ENCODE results near the gene PRKCE.
A peak's percentile ranks its signal among the peaks of the same experiment; 100 is the strongest.

The PRKCE gene

GRCh38 chr2:46117994-46118393 lies 466.5 kb downstream of the PRKCE start:
- in situ Hi-C loops (cut with HindIII; ENCODE audit: low pct_unique_long_range_greater_than_20kb, low sequenced_read_pairs): no loop called here
- DNase-seq (ENCODE audit: low read depth in 1 of 2, low spot score in 1 of 2): no peak
- TF ChIP-seq JUND (IDR thresholded peaks at IDR 0.05; ENCODE audit: low read depth): no peak

GRCh38 chr2:46118656-46119371 lies 467.3 kb downstream of the PRKCE start:
- TF ChIP-seq JUND (IDR thresholded peaks at IDR 0.05; ENCODE audit: low read depth): no peak
- in situ Hi-C loops (cut with HindIII; ENCODE audit: low pct_unique_long_range_greater_than_20kb, low sequenced_read_pairs): no loop called here
- DNase-seq (ENCODE audit: low read depth in 1 of 2, low spot score in 1 of 2): no peak

DNA sequence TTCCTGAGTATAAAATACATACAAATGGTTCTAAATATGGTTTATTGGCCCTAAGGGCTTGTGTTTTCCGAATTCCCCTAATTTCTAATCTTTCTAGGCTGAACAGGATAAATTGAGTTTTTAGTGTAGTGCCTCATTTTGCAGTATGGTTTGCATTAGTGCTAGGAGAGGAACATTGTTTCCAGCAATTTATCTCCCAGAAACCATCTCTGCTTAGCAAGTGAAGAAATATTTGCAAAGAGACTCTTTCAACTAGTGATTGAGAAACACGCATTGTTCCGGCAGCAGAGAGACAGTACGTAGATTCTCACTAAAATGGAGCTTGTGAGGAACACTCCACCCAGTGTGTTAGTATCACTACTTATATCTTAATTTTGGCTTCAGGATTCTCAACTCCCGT lies 468.0 kb downstream of the PRKCE start:
- no peak for DNase-seq (ENCODE audit: low read depth in 1 of 2, low spot score in 1 of 2)
- in situ Hi-C loops (cut with HindIII; ENCODE audit: low pct_unique_long_range_greater_than_20kb, low sequenced_read_pairs): no loop called here
- no peak for TF ChIP-seq JUND (IDR thresholded peaks at IDR 0.05; ENCODE audit: low read depth)

DNA sequence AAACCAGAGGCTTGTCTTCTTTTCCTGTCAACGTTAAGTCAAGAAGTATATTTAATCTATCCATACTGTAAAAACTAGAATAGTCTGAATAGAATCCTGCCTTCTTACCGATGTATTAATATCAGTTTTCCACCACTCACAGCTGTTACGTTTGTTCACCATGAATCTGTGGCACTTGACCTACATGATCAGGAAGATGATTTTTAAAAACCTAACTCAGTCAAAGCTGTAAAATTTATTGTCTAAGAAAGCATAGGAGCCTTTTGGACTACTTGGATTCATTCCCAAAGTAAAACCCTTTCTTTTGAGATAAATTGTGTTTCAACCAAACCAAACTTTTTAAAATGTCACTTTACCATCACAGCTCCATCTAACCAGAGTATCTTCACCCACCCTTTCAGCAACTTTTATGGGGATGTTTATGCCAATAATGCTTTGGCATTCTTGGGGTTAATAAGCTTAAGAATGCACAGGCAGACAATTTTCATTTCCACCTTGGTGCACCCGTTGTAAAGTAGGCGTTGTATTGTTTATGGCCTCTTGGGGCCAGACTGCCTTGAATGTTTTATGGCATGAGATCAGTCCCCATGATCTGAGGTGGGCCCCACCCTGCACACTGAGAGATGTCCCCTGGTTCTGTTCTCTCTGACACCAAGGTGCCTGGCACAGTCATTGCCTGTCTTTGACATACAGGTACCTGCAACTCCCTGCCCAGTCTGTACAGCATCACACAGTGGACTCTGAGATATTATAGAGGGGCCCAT lies 469.5 kb downstream of the PRKCE start:
- DNase-seq (ENCODE audit: low read depth in 1 of 2, low spot score in 1 of 2): no peak
- no peak for TF ChIP-seq JUND (IDR thresholded peaks at IDR 0.05; ENCODE audit: low read depth)
- in situ Hi-C loops (cut with HindIII; ENCODE audit: low pct_unique_long_range_greater_than_20kb, low sequenced_read_pairs): no loop called here

DNA sequence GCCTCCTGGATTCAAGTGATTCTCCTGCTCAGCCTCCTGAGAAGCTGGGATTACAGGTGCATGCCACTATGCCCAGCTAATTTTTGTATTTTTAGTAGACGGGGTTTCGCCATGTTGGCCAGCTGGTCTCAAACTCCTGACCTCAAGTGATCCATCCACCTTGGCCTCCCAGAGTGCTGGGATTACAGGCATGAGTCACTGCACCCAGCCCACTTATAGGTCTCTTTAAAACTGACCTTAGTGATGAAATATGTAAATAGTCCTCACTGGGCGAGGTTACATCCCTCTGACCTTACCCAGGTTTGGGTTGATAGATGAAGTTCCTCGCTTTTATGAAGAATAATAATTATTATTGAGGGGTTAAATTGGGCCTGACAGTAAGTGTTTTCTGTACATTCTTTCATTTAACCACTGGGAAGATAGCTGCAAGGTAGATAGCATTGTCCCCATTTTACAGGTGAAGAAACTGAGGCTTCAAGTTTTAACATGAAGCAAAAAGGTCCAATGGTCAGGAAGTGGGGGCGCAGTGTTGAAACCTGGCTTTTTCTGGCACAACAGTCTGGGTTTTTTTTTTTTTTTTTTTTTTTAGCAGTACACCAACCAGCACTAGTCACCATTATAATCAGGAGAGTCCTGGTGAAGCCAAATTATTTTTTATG lies 471.0 kb downstream of the PRKCE start:
- no peak for TF ChIP-seq JUND (IDR thresholded peaks at IDR 0.05; ENCODE audit: low read depth)
- no peak for DNase-seq (ENCODE audit: low read depth in 1 of 2, low spot score in 1 of 2)
- in situ Hi-C loops (cut with HindIII; ENCODE audit: low pct_unique_long_range_greater_than_20kb, low sequenced_read_pairs): no loop called here

- DNase-seq (ENCODE audit: low read depth in 1 of 2, low spot score in 1 of 2): no peak
- no peak for TF ChIP-seq JUND (IDR thresholded peaks at IDR 0.05; ENCODE audit: low read depth)
- in situ Hi-C loops (cut with HindIII; ENCODE audit: low pct_unique_long_range_greater_than_20kb, low sequenced_read_pairs): no loop called here
Measured at GRCh38 chr2:46123013-46123412, 471.5 kb downstream of the PRKCE start.

DNA sequence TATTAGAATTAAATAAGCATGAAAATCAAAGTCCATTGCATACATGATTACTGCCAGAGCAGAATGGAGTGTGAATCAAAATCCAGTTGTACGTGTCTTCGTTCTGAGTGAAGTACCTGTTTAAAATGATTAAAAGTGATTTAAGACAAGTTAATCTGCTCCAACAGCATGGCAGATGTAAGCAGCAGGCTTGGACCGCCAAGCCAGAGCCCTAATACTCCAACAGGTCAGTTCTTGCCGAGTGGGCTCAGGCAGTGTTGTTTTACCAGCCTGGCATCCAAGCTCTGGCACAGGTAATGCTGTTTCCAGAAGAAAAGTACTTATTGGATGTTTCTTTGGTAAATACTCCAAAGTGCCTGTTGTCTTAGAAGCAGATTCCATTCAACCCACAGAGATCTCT lies 474.3 kb downstream of the PRKCE start:
- no peak for TF ChIP-seq JUND (IDR thresholded peaks at IDR 0.05; ENCODE audit: low read depth)
- no peak for DNase-seq (ENCODE audit: low read depth in 1 of 2, low spot score in 1 of 2)
- in situ Hi-C loops (cut with HindIII; ENCODE audit: low pct_unique_long_range_greater_than_20kb, low sequenced_read_pairs): no loop called here

- no peak for TF ChIP-seq JUND (IDR thresholded peaks at IDR 0.05; ENCODE audit: low read depth)
- in situ Hi-C loops (cut with HindIII; ENCODE audit: low pct_unique_long_range_greater_than_20kb, low sequenced_read_pairs): no loop called here
- DNase-seq (ENCODE audit: low read depth in 1 of 2, low spot score in 1 of 2): no peak
Measured at GRCh38 chr2:46126571-46126970, 475.1 kb downstream of the PRKCE start.

GRCh38 chr2:46127176-46127575 lies 475.7 kb downstream of the PRKCE start:
- in situ Hi-C loops (cut with HindIII; ENCODE audit: low pct_unique_long_range_greater_than_20kb, low sequenced_read_pairs): no loop called here
- TF ChIP-seq JUND (IDR thresholded peaks at IDR 0.05; ENCODE audit: low read depth): no peak

DNA sequence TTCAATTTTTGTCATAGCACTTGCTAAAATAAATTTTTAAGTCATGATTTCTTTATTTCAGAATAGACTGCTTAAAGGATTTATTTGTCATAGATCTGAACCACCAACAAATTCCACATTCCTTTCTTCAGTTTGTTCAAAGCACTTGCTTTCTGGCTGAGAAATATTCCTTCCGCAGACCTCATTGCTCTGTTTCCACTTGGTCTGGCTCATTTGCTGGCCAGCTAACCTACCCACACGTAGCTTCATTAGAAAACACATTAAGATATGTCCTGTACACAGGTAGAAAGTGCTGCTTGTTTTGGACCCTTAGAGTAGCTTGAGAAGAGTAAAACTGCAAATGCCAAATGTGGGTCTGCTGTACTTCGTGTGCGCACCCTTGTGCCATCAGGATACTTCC lies 479.0 kb downstream of the PRKCE start:
- DNase-seq (ENCODE audit: low read depth in 1 of 2, low spot score in 1 of 2): no peak
- TF ChIP-seq JUND (IDR thresholded peaks at IDR 0.05; ENCODE audit: low read depth): no peak
- in situ Hi-C loops (cut with HindIII; ENCODE audit: low pct_unique_long_range_greater_than_20kb, low sequenced_read_pairs): no loop called here

More at GRCh38 chr2:46127176-46127575, 475.7 kb downstream of the PRKCE start:
- no peak for DNase-seq (ENCODE audit: low read depth in 1 of 2, low spot score in 1 of 2)

- in situ Hi-C loops (cut with HindIII; ENCODE audit: low pct_unique_long_range_greater_than_20kb, low sequenced_read_pairs): no loop called here
- no peak for TF ChIP-seq JUND (IDR thresholded peaks at IDR 0.05; ENCODE audit: low read depth)
Measured at GRCh38 chr2:46132996-46133395, 481.5 kb downstream of the PRKCE start.

DNA sequence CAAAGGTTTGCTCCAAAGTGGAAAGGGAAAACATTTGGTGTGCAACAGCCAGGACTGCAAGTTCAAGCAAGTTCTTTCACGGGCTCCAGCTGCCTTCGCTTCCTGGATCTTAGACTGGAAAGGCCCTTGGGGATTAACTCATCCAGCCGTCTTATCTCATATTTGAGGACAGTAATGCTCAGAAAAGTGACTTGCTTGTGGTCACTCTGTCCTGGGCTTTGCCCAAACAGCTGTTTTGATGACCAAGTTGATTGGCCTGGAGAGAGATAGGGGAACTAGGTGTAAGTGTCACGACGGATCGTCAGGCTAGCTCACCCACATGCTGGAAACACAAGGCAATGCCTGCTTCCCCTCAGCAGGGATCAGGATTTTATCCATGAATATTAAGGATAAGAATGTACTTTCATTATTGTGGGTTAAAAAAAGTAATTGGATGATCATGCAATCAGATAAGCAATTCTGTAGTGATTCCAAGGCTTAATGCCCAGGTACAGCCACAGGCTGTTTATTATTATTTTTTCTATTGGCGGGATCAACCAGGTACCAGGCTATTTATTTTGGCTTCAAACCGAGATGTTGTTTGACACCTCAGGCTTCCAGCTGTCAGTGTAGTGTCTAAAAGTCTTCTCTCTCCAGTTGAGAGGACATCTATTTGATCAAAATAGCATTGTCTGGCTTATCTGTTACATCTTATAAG lies 483.2 kb downstream of the PRKCE start:
- peak; percentile 33; the same call in 1 of the 2 replicates for TF ChIP-seq JUND (IDR thresholded peaks at IDR 0.05; ENCODE audit: low read depth)
- in situ Hi-C loops (cut with HindIII; ENCODE audit: low pct_unique_long_range_greater_than_20kb, low sequenced_read_pairs): no loop called here
- peak in 1 of 2 experiments; percentile 35 for DNase-seq (ENCODE audit: low read depth in 1 of 2, low spot score in 1 of 2)

More at GRCh38 chr2:46132996-46133395, 481.5 kb downstream of the PRKCE start:
- DNase-seq (ENCODE audit: low read depth in 1 of 2, low spot score in 1 of 2): no peak
